IPS DF 6.9 (cell line): ENCODE results near the gene COL4A2.

Experiments
- DNase-seq: peaks from one replicate; pipeline ENCODE4 v3.0.0-alpha.2; 2013; ENCODE audit warnings: low read depth, low spot score
- H3K27ac ChIP-seq: one replicate; pipeline ENCODE4 v1.5.1; 2013; ENCODE audit warnings: low read length, control low read depth
- H3K27me3 ChIP-seq: 2 replicates; pipeline ENCODE4 v1.6.1; 2013; ENCODE audit warnings: mild to moderate bottlenecking, low read length; ENCODE audit not compliant: control insufficient read depth, insufficient read depth
- H3K36me3 ChIP-seq: 2 replicates; pipeline ENCODE4 v1.6.1; 2013; ENCODE audit warnings: low read length; ENCODE audit not compliant: control insufficient read depth, insufficient read depth
- H3K4me1 ChIP-seq: 2 replicates; pipeline ENCODE4 v1.6.1; 2013; ENCODE audit warnings: low read length; ENCODE audit not compliant: control insufficient read depth, insufficient read depth
- H3K4me3 ChIP-seq: 2 replicates; pipeline ENCODE4 v1.5.1; 2013; ENCODE audit warnings: mild to moderate bottlenecking, low read length
- H3K9me3 ChIP-seq: 2 replicates; pipeline ENCODE4 v1.6.1; 2013; ENCODE audit warnings: low read length, inconsistent platforms; ENCODE audit not compliant: control insufficient read depth, insufficient read depth
- WGBS: extraction: QIAGEN DNeasy Blood & Tissue Kit; methylation state at CpG from one replicate; pipeline ENCODE4 v1.1.7; 2013; ENCODE audit warnings: mixed read lengths, missing lambda C conversion rate; ENCODE audit not compliant: insufficient read length, insufficient coverage; 5-methylcytosine and 5-hydroxymethylcytosine counted together

The COL4A2 gene

GRCh38 chr13:110290153-110290552 lies 16.9 kb upstream of the COL4A2 start:
- no peaks in the 10 kb centered on the region for H3K27me3 ChIP-seq
- H3K4me3 ChIP-seq, result no peak overlapping the region
- H3K36me3 ChIP-seq, result no peaks in the 10 kb centered on the region
- no peaks in the 10 kb centered on the region; the same call in 1 of the 2 replicates for H3K4me1 ChIP-seq
- no peaks in the 10 kb centered on the region for H3K9me3 ChIP-seq
- WGBS, result no CpG with 5 or more reads among the region's 10 CpGs
- no peak overlapping the region for H3K27ac ChIP-seq
- no peak for DNase-seq

GRCh38 chr13:110290826-110291225 lies 16.3 kb upstream of the COL4A2 start:
- Histone ChIP-seq H3K9me3 (no peaks in the 10 kb centered on the region), H3K4me3 (no peak overlapping the region)
- no peak for DNase-seq

GRCh38 chr13:110291286-110291685 lies 15.8 kb upstream of the COL4A2 start:
- H3K27me3 ChIP-seq, result no peaks in the 10 kb centered on the region
- H3K36me3 ChIP-seq, result no peaks in the 10 kb centered on the region
- H3K9me3 ChIP-seq, result no peaks in the 10 kb centered on the region
- H3K4me3 ChIP-seq, result no peak overlapping the region
- WGBS, result no CpG with 5 or more reads among the region's 9 CpGs
- H3K4me1 ChIP-seq, result no peaks in the 10 kb centered on the region; the same call in 1 of the 2 replicates
- no peak overlapping the region for H3K27ac ChIP-seq
- no peak for DNase-seq

More at GRCh38 chr13:110290826-110291225, 16.3 kb upstream of the COL4A2 start:
- no peaks in the 10 kb centered on the region; the same call in 1 of the 2 replicates for H3K4me1 ChIP-seq
- no peaks in the 10 kb centered on the region for H3K27me3 ChIP-seq
- no peak overlapping the region for H3K27ac ChIP-seq
- no CpG with 5 or more reads among the region's 15 CpGs for WGBS
- no peaks in the 10 kb centered on the region for H3K36me3 ChIP-seq

GRCh38 chr13:110293037-110293436 lies 14.0 kb upstream of the COL4A2 start:
- no peak overlapping the region for H3K4me3 ChIP-seq
- no peak for DNase-seq
- H3K9me3 ChIP-seq, result no peaks in the 10 kb centered on the region
- H3K4me1 ChIP-seq, result no peaks in the 10 kb centered on the region; the same call in 1 of the 2 replicates
- no peak overlapping the region for H3K27ac ChIP-seq
- WGBS, result no CpG with 5 or more reads among the region's 7 CpGs
- no peaks in the 10 kb centered on the region for H3K36me3 ChIP-seq
- H3K27me3 ChIP-seq, result no peaks in the 10 kb centered on the region

- H3K27me3 ChIP-seq, result no peaks in the 10 kb centered on the region
- DNase-seq, result no peak
Measured at GRCh38 chr13:110293649-110294048, 13.4 kb upstream of the COL4A2 start.

GRCh38 chr13:110294146-110294545 lies 12.9 kb upstream of the COL4A2 start:
- no CpG with 5 or more reads among the region's 3 CpGs for WGBS
- no peaks in the 10 kb centered on the region for H3K9me3 ChIP-seq
- H3K27ac ChIP-seq, result no peak overlapping the region
- no peaks in the 10 kb centered on the region for H3K27me3 ChIP-seq
- H3K4me3 ChIP-seq, result no peak overlapping the region
- no peak for DNase-seq
- H3K36me3 ChIP-seq, result no peaks in the 10 kb centered on the region
- peaks cover 5% of the 10 kb centered on the region for H3K4me1 ChIP-seq

More at GRCh38 chr13:110293649-110294048, 13.4 kb upstream of the COL4A2 start:
- WGBS, result no CpG with 5 or more reads among the region's 3 CpGs
- peaks cover 1% of the 10 kb centered on the region for H3K4me1 ChIP-seq
- H3K36me3 ChIP-seq, result no peaks in the 10 kb centered on the region
- H3K4me3 ChIP-seq, result no peak overlapping the region
- H3K27ac ChIP-seq, result no peak overlapping the region
- no peaks in the 10 kb centered on the region for H3K9me3 ChIP-seq

GRCh38 chr13:110294622-110295021 lies 12.5 kb upstream of the COL4A2 start:
- H3K4me3 ChIP-seq, result no peak overlapping the region
- DNase-seq, result no peak
- H3K27me3 ChIP-seq, result no peaks in the 10 kb centered on the region
- H3K4me1 ChIP-seq, result peaks cover 6% of the 10 kb centered on the region
- no peak overlapping the region for H3K27ac ChIP-seq
- H3K9me3 ChIP-seq, result no peaks in the 10 kb centered on the region
- no peaks in the 10 kb centered on the region for H3K36me3 ChIP-seq

- Histone ChIP-seq H3K27me3 (no peaks in the 10 kb centered on the region), H3K4me1 (peaks cover 6% of the 10 kb centered on the region), H3K9me3 (no peaks in the 10 kb centered on the region), H3K4me3 (no peak overlapping the region), H3K27ac (no peak overlapping the region), H3K36me3 (no peaks in the 10 kb centered on the region)
- WGBS, result no CpG with 5 or more reads among the region's 6 CpGs
- no peak for DNase-seq
Measured at GRCh38 chr13:110297011-110297410, 10.1 kb upstream of the COL4A2 start.

- peaks cover 6% of the 10 kb centered on the region for H3K4me1 ChIP-seq
- no peak overlapping the region for H3K27ac ChIP-seq
- no peak for DNase-seq
- no peak overlapping the region for H3K4me3 ChIP-seq
- no peaks in the 10 kb centered on the region for H3K36me3 ChIP-seq
- no CpG with 5 or more reads among the region's 12 CpGs for WGBS
- H3K9me3 ChIP-seq, result no peaks in the 10 kb centered on the region
- H3K27me3 ChIP-seq, result no peaks in the 10 kb centered on the region
Measured at GRCh38 chr13:110297766-110298504, 9.1 kb upstream of the COL4A2 start.

- no peak for DNase-seq
- WGBS, result no CpG with 5 or more reads among the region's 33 CpGs
- Histone ChIP-seq H3K4me3 (no peak overlapping the region), H3K27me3 (no peaks in the 10 kb centered on the region), H3K36me3 (no peaks in the 10 kb centered on the region), H3K4me1 (peaks cover 6% of the 10 kb centered on the region), H3K27ac (no peak overlapping the region), H3K9me3 (no peaks in the 10 kb centered on the region)
Measured at GRCh38 chr13:110298505-110299282, 8.4 kb upstream of the COL4A2 start.
